Stimulated activated effector memory CD8-positive, alpha-beta T cell treated with anti-CD3 and anti-CD28 coated beads, Interleukin-12 subunit alpha, Interleukin-12 subunit beta, amount 100 ng/mL, for 72 hours (primary cell): ENCODE data around the gene SCMH1.
"Not testable (repeated sequence)": the region's sequence is repeated elsewhere in the genome, so short reads cannot be mapped to it uniquely, and the experiment has no call there.

Experiments
- ATAC-seq: fragments of 150-1000 bp; cut with Tn5 transposase; 2 replicates; pipeline ENCODE4 v1.10.0; 2021
- DNase-seq, 2 donors: peaks; one replicate each; pipeline ENCODE4 v3.0.0; 2021 to 2022; ENCODE audit warnings: low spot score in 2 of 2
- H3K27ac Mint-ChIP-seq: one replicate; pipeline ENCODE4 v1.8.0; 2022; ENCODE audit warnings: mild to moderate bottlenecking, mixed read lengths
- H3K36me3 Mint-ChIP-seq: one replicate; pipeline ENCODE4 v1.8.0; 2022; ENCODE audit warnings: mild to moderate bottlenecking, mixed read lengths
- H3K4me1 Mint-ChIP-seq: one replicate; pipeline ENCODE4 v1.8.0; 2022; ENCODE audit warnings: mixed read lengths
- H3K4me3 Mint-ChIP-seq: one replicate; pipeline ENCODE4 v1.8.0; 2022; ENCODE audit warnings: mild to moderate bottlenecking, mixed read lengths
- H3K9me3 Mint-ChIP-seq: one replicate; pipeline ENCODE4 v1.8.0; 2022; ENCODE audit warnings: mixed read lengths

Gene SCMH1

DNA sequence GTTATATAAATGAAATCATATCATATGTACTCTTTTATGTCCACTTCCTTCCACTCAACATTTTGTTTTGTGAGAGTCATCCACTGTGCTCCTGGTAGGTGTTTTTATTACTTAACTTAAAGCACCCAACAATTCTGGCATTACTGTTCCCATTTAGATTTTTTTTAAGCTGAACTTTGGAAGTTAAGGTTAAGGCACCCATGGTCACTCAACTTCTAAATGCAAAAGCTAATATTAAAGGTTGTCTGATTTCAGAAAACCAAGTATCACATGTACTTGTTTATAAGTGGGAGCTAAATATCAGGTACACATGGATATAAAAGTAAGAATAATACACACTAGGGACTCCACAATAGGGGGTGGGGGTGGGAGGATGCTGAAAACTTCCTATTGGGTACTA lies 42.7 kb downstream of the SCMH1 start:
- H3K4me1 Mint-ChIP-seq, result no peaks in the 10 kb centered on the region
- no peaks in the 10 kb centered on the region for H3K36me3 Mint-ChIP-seq
- no peak for ATAC-seq
- no peak overlapping the region for H3K27ac Mint-ChIP-seq
- no peaks in the 10 kb centered on the region for H3K9me3 Mint-ChIP-seq
- no peak for DNase-seq
- no peak overlapping the region for H3K4me3 Mint-ChIP-seq

DNA sequence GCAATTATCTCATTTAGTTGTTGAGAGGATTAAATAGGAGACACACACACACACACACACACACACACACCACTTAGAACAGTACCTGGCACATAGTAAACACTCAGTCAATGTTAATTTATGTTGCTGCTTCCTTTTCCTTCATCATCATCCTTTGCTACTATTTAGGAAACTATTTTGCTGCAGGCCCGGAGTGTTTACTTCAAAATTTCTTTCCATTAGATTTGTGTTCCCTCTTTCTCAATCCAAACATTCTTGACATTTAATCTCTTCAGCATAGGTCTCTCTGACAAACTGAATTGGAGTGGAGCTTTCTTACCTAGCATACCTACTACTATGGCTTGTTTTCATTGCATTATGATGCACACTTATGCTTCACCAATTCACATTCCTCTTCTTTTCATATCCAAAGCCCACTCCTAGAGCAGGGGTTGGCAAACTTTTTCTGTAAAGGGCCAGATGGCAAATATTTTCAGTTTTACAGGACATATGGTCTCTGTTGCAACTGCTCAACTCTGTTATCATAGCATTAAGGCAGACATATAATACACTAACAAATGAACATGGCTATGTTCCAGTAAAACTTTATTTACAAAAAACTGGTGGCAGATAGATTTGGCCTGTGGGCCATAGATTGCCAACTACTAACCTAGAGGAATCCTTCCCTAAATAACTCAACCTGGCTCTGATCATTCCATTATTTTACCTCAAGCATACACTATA lies 49.5 kb downstream of the SCMH1 start:
- DNase-seq (no peak), ATAC-seq (no peak)
- Mint-ChIP-seq H3K36me3 (no peaks in the 10 kb centered on the region), H3K4me3 (no peak overlapping the region), H3K9me3 (no peaks in the 10 kb centered on the region), H3K4me1 (no peaks in the 10 kb centered on the region), H3K27ac (no peak overlapping the region)

DNA sequence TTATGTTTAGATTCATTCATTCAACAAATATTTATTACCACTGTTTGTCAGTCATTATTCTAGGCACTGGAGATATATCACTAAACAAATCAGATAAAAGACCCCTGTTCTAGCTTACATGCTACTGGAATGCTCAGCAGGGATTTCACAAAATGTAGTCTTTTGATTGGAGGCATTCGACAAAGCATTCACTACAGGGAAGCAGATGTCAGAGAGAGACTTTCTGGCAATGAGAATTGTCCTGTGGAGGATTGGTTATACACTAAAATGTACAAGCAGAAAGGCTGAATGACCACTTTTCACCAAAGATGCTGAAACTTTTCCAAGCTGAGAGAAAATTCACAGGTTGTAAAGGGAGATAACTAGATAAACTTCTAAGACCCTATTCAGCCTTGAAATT lies 57.7 kb downstream of the SCMH1 start:
- Mint-ChIP-seq H3K4me1 (peaks cover under 1% of the 10 kb centered on the region), H3K27ac (no peak overlapping the region)
- no peak for ATAC-seq

DNA sequence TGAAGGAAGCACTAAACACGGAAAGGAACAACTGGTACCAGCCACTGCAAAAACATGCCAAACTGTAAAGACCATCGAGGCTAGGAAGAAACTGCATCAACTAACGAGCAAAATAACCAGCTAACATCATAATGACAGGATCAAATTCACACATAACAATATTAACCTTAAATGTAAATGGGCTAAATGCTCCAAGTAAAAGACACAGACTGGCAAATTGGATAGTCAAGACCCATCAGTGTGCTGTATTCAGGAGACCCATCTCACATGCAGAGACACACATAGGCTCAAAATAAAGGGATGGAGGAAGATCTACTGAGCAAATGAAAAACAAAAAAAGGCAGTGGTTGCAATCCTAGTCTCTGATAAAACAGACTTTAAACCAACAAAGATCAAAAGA lies 63.9 kb downstream of the SCMH1 start:
- not testable (repeated sequence) for H3K27ac Mint-ChIP-seq, ATAC-seq, H3K4me1 Mint-ChIP-seq, H3K4me3 Mint-ChIP-seq, H3K9me3 Mint-ChIP-seq, DNase-seq
- H3K36me3 Mint-ChIP-seq, result peaks cover 10% of the 10 kb centered on the region

More for the DNA sequence above, 57.7 kb downstream of the SCMH1 start:
- no peak for DNase-seq
- no peak overlapping the region for H3K4me3 Mint-ChIP-seq
- H3K36me3 Mint-ChIP-seq, result peaks cover 18% of the 10 kb centered on the region
- H3K9me3 Mint-ChIP-seq, result no peaks in the 10 kb centered on the region

DNA sequence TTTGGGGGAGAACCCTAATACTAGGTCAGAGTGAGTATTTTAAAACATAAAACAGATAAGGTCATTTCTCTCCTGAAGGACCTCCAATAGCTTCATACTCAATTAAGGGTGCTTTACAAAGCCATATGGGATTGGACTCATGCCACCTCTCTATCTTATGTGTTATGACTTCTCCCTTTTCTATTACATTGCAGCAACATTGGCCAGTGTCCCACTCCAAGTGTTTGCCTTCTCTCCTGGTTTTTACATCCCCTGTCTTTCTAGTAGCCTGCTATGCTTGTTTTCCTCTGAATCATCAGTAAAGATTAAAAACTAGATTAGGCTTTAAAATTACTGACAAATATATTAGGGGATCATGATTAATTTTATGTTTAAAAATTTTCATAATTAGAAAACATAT lies 66.6 kb downstream of the SCMH1 start:
- Mint-ChIP-seq H3K4me1 (peaks cover 10% of the 10 kb centered on the region), H3K4me3 (no peak overlapping the region), H3K27ac (no peak overlapping the region), H3K36me3 (peaks cover 4% of the 10 kb centered on the region), H3K9me3 (no peaks in the 10 kb centered on the region)
- DNase-seq (no peak), ATAC-seq (no peak)

DNA sequence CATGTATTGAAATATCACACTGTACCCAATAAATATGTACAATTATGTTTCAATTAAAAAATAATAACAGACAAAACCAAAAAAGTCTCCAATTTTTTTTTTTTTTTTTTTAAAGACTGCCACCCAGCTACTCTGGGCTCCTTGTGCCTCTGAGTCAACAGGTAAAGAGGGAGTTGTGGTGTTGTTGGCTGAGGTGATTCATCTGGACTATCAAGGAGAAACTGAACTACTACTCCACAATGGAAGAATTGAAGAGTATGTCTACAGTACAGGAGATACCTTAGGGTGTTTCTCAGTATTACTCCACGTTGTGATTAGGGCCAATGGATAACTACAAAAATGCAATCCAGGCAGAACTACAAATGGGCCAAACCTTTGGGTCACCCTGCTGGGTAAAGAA lies 67.9 kb downstream of the SCMH1 start:
- ATAC-seq (peak; percentile 74), DNase-seq (no peak)
- Mint-ChIP-seq H3K9me3 (no peaks in the 10 kb centered on the region), H3K27ac (no peak overlapping the region), H3K4me1 (peaks cover 7% of the 10 kb centered on the region), H3K36me3 (peaks cover 4% of the 10 kb centered on the region), H3K4me3 (no peak overlapping the region)

DNA sequence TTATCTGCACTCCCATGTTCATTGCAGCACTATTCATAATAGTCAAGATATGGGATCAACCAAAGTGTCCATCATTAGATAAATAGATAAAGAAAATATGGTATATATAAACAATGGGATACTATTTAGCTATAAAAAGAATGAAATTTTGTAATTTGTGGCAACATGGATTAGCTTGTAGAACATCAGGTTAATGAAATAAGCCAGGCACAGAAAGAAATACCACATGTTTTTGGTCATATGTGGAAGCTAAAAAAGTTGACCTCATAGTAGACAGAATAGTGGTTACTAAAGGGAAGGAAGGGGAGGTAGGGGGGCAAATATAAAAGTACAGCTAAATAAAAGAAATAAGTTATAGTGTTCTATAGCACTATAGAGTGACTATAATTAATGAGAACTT lies 68.5 kb downstream of the SCMH1 start:
- ATAC-seq (no peak), DNase-seq (no peak)
- Mint-ChIP-seq H3K36me3 (peaks cover 4% of the 10 kb centered on the region), H3K9me3 (peaks cover 1% of the 10 kb centered on the region), H3K27ac (no peak overlapping the region), H3K4me1 (peaks cover 2% of the 10 kb centered on the region), H3K4me3 (no peak overlapping the region)

DNA sequence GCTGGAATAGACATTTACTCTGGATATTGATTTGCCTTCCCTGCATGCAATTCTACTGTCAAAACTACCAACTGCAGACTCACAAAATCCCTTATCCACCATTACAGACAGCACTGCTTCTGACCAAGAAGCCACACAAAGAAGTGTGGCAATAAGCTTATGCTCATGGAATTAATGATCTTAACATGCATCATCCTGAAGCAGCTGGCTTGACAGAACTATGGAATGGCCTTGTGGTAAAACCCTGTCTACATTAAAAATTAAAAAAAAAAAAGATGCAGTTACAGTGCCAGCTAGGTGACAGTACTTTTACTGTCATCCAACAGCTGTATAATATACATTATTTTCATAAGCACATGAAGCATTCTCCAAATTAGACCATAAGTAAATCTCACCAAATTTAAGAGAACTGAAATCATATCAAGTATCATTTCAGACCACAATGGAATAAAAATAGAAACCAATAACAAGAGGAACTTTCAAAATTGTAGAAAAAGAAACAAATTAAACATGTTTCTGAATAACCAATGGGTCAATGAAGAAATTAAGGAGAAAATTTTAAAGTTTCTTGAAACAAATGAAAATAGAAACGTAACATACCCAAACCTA lies 70.7 kb downstream of the SCMH1 start:
- peaks cover 11% of the 10 kb centered on the region for H3K9me3 Mint-ChIP-seq

DNA sequence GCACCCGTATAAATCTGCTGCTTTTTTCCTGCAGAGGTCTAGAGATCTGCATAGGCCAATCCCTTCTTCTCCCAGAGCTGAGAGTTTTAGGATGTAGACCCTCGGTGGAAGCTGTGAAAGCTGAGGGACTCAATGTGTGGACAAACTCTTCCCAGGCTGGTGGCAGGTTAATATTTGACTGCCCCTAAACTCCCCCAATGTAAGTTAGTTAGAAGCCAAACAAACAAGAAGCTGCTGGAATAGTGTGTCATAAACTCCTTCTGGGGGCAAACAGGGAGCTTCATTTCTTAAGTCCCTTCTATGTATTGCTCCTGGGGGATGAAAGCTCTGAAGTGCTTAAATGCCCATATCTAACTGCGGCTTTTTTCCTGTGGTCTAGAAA lies 72.3 kb downstream of the SCMH1 start:
- H3K9me3 Mint-ChIP-seq, result peaks cover 11% of the 10 kb centered on the region
- no peaks in the 10 kb centered on the region for H3K36me3 Mint-ChIP-seq
- no peak overlapping the region for H3K4me3 Mint-ChIP-seq
- ATAC-seq (no peak), DNase-seq (no peak)
- H3K4me1 Mint-ChIP-seq, result no peaks in the 10 kb centered on the region
- H3K27ac Mint-ChIP-seq, result no peak overlapping the region

More for the DNA sequence above, 70.7 kb downstream of the SCMH1 start:
- Mint-ChIP-seq H3K4me1 (no peaks in the 10 kb centered on the region), H3K36me3 (peaks cover 4% of the 10 kb centered on the region), H3K4me3 (no peak overlapping the region), H3K27ac (no peak overlapping the region)
- ATAC-seq, result no peak
- DNase-seq, result no peak

DNA sequence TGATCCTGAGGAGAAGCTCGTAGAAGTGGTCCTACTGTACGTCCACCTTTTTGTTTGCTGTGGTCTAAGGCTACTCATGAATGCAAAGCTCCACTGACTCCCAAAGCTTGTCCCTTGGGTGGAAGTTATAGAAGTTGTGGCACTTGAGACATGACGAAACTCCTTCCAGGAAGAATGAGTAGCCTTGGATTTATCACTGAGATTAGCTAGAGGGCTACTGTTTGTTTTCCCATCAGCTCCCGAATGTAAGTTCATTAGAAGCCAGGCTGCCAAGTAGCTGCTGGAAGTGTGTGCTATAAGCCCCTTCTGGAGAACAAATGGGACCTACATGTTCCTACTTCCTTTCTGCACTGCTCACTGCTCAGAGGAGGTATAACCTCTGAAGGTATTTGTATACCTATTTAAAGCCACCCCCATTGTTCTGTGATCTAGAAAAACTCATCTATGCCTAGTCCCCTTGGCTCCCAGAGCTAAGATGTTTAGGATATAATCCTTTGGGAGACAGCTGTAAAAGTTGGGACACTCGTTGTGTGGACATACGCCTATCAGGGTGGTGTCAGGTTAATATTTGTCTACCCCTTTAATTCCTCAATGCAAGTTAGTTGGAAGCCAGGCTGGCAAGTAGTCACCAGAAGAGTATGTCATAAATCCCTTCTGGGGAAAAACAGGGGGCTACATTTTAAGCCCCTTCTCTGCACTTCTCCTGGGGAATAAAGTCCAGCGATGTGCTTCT lies 72.9 kb downstream of the SCMH1 start:
- Mint-ChIP-seq H3K27ac (no peak overlapping the region), H3K4me3 (no peak overlapping the region), H3K4me1 (no peaks in the 10 kb centered on the region), H3K9me3 (peaks cover 11% of the 10 kb centered on the region), H3K36me3 (no peaks in the 10 kb centered on the region)
- ATAC-seq (no peak), DNase-seq (no peak)

DNA sequence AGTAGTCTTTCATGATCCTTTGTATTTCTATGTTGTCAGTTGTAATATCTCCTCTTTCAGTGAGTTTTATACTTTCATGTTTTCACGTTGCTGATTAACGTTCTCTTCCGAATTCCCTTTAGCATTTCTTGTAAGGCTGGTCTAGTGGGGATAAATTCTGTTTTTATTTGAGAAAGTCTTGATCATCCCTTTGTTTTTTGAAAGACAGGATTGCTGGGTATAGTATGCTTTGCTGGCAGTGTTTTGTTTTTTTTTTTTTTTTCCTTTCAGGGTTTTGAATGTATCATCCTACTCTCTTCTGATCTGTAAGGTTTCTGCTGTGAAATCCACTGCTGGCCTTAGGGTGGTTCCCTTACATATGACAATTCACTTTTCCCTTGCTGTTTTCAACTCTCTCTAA lies 74.4 kb downstream of the SCMH1 start:
- DNase-seq (no peak), ATAC-seq (no peak)
- Mint-ChIP-seq H3K4me1 (no peaks in the 10 kb centered on the region), H3K27ac (no peak overlapping the region), H3K36me3 (no peaks in the 10 kb centered on the region), H3K4me3 (no peak overlapping the region), H3K9me3 (peaks cover 11% of the 10 kb centered on the region)

DNA sequence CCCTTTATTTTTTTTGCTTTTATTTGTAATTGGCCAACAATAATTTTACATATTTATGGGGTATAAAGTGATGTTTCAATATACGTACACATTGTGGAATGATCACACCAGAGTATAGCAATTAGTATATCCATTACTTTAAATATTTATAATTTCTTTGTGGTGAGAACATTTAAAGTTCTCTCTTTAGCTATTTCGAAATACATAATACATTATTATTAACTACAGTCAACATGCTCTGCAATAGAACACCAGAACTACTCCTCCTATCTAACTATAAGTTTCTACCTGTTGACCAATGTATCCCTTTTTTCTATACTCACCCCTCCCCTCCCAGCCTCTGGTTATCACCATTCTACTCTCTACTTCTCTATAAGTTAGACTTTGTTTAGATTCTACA lies 77.4 kb downstream of the SCMH1 start:
- Mint-ChIP-seq H3K4me1 (no peaks in the 10 kb centered on the region), H3K9me3 (peaks cover 11% of the 10 kb centered on the region), H3K4me3 (no peak overlapping the region), H3K27ac (no peak overlapping the region), H3K36me3 (no peaks in the 10 kb centered on the region)
- DNase-seq (no peak), ATAC-seq (no peak)

DNA sequence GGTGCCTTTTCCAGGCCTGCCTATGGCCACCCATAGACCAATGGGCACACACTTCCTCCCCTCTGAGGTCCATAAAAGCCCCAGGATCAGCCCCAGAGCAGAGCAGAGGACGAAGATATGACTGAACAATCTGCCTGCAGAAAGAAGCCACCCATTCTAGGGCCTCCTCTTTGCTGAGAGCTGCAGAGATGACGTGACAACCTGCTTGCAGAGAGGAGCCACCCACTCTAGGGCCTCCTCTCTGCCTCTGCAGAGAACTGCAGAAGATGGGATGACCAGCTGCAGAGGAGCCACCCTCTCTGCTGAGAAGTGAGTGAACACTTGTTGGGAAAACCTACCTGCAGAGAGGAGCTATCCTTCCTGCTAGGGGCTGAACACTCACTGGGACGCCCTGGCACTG lies 79.7 kb downstream of the SCMH1 start:
- H3K4me1 Mint-ChIP-seq, result no peaks in the 10 kb centered on the region
- ATAC-seq (peak; percentile 8), DNase-seq (no peak)
- no peak overlapping the region for H3K27ac Mint-ChIP-seq
- no peaks in the 10 kb centered on the region for H3K9me3 Mint-ChIP-seq
- H3K4me3 Mint-ChIP-seq, result no peak overlapping the region
- H3K36me3 Mint-ChIP-seq, result no peaks in the 10 kb centered on the region

DNA sequence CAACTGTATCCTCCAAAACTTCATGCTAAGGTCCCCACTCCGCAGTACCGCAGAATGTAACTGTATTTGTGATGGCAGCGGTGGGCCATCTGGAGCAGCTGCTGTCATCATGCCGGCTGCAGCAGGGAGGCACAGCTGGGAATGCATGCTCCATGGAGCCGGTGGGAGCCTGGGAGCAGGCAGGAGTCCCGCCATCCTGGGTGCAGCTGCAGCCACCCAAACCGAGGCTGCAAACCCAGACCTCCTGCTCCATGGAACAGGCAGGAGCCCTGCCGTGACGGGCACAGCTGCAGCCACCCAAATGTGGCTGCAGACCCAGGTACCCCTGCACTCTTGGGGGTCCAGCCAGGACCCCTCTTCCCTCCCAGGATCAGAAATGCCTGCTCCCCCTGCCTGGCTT lies 80.3 kb downstream of the SCMH1 start:
- Mint-ChIP-seq H3K4me3 (no peak overlapping the region), H3K4me1 (no peaks in the 10 kb centered on the region), H3K9me3 (no peaks in the 10 kb centered on the region), H3K27ac (no peak overlapping the region), H3K36me3 (no peaks in the 10 kb centered on the region)
- DNase-seq (no peak), ATAC-seq (no peak)

DNA sequence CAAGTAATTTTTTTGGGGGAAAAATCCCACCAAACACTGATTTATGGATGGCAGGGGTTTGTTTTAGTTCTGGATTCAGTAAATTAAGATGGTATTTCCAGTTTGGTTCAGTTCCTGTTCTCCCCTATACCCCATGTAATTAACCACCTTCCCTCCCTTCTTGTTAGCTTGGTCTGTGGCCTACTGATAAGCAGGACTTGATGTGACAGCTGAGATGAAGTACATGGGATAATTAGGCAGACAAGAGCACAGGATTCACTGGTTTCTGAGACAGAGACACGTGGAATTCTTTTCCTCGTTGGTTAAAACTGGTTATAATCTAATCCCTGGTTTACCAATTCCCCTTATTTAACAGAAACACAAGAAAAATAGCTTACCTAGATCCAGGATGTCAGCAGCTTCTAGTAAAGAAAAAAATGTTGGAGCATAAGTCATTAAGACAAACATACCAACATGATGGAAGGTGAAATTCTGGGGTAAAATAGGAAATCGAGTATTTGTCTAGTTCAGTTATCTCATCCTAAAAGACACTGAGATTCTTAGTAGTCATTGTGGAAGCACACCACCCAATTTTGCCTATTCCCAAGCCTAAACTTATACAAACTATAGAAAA lies 81.5 kb downstream of the SCMH1 start:
- Mint-ChIP-seq H3K4me3 (no peak overlapping the region), H3K36me3 (no peaks in the 10 kb centered on the region), H3K27ac (no peak overlapping the region), H3K4me1 (no peaks in the 10 kb centered on the region), H3K9me3 (no peaks in the 10 kb centered on the region)
- DNase-seq, result no peak
- ATAC-seq, result no peak

DNA sequence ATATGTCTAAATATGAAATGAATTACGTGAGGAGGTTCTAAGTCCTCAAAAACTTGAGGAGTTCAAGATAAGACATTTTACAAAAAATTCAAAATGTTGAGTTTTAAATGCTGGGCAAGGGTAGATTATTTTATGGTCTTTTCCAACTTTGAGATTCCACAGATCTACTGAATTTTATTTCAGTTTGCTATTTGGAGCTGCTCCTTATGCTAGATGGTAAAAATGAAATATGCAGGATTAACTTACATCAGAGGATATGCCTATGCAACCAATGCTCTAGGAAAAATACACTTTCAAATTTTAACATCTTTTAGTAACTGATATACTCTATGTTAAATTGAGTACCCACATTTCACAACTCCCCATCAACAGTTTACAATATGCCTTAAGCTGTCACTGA lies 83.1 kb downstream of the SCMH1 start:
- ATAC-seq, result no peak
- Mint-ChIP-seq H3K4me3 (no peak overlapping the region), H3K27ac (no peak overlapping the region), H3K36me3 (no peaks in the 10 kb centered on the region), H3K9me3 (no peaks in the 10 kb centered on the region), H3K4me1 (no peaks in the 10 kb centered on the region)
- no peak for DNase-seq
